Activated CD4-positive, alpha-beta T cell treated with anti-CD3 and anti-CD28 coated beads for 1 hour (primary cell): ENCODE data around the gene HESX1.

Experiments used
- DNase-seq: peaks from one replicate; pipeline ENCODE4 v3.0.0-alpha.2; 2020

The HESX1 gene

GRCh38 chr3:57199895-57200297, at the start of gene HESX1:
TSS of gene HESX1 (minus strand) at chr3:57199978. CDS start at chr3:57199918, 60 bp downstream.
- no peak for DNase-seq

DNA sequence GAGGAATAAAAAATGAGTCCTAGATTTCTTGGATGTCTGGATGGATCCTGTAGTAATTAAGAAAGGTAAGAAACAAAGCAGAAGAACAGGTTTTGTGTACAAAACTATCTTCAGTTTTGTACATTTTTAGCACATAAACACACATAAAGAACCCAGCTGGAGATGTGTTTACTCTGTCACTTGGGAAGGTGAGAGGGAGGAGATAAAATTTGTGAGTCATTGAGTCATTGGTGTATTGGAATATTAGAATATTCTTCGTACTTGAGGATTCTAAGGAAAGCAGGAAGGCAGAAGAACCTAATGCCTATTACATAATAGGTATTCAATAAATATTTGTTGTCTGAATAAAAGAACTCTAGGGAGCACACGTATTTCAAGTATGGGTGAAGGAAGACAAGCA, 45.2 kb upstream of the HESX1 start:
- DNase-seq = no peak

DNA sequence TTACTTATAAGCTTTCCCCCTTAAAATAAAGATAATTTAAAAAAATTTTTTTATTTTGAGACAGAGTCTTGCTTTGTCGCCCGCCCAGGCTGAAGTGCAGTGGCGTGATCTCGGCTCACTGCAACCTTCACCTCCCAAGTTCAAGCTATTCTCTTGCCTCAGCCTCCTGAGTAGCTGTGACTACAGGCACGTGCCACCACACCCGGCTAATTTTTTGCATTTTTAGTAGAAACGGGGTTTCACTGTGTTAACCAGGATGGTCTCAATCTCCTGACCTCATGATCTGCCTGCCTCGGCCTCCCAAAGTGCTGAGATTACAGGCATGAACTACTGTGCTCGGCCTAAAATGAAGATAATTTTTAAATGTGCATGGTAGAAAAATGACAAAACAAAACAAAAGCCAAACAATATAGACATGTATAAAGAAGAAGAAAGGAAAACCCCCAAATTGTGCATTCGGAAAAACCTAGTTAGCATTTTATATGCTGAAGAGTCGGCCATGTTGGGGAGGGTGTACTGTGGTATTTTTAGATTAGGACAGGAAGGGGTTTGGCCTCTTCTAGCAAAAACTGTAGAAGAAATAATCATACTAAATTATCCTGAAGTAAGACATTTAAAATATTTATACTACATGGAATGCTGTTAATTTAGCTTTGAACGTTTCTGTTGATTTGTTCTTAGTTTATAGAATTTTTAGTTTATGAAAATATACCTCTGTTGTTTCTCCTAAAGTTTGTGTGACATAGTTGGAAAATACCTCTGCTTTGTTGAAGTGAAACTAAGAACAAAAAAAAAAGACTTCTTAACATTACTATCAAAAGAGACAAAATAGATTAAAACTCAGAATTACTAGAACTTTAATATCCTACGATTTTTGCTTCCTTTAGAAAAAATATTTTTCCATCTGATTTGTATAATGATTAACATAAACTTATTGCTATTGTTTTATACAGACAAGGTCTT, 35.1 kb upstream of the HESX1 start:
- no peak for DNase-seq

GRCh38 chr3:57233799-57234198, 34.0 kb upstream of the HESX1 start:
- no peak for DNase-seq

- DNase-seq = no peak
These were observed 30.2 kb upstream of the HESX1 start for GRCh38 chr3:57230006-57230405.

GRCh38 chr3:57227930-57228751, 28.4 kb upstream of the HESX1 start:
- peak; percentile 13 for DNase-seq

GRCh38 chr3:57227204-57227929, 27.6 kb upstream of the HESX1 start, which contains the start of gene APPL1:
TSS of gene APPL1 (plus strand) at chr3:57227729. CDS start at chr3:57227884, 155 bp downstream.
- DNase-seq = peak; percentile 75

DNA sequence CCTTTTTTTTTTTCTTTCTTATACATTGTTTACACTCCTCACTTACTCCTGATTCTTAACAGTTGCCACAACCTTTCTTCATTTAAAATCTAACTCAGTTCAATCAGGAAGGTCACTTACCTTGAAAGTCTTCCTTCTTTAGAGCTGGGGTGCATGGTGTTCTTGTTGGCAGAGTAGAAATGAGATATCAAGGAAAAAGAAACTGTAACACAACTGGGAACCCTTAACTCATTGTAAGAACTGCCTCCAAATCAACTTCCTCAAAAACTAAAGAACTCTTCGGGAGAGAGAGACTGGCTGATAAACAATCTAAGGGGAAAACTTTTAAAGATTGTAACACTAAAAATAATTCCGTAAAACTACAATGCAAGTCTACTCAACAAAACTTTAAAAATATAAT, 26.4 kb upstream of the HESX1 start:
- no peak for DNase-seq

GRCh38 chr3:57224856-57225255, 25.1 kb upstream of the HESX1 start:
- DNase-seq = no peak

- DNase-seq = no peak
These were observed 22.1 kb upstream of the HESX1 start for GRCh38 chr3:57221883-57222282.

GRCh38 chr3:57206423-57206822, 6.6 kb upstream of the HESX1 start:
- DNase-seq = no peak

DNA sequence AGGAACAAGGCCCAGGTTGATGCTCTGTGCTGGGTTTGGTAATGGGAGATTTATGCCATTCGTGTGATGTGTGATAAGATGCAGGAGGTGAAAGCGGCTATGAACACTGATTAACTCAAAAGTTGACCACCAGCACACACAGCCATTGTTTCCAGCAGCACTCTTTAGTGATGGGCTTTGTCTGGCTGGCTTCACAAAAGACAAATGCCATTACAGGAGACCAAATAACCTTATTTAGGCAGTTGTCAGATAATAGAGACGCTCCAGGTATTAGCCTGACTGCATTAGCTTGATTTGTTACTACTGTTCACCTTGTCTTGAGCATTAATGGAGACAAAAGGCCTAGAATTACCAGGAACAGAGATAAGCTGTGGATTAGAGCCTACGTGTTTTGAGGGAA, 5.1 kb downstream of the HESX1 start:
- no peak for DNase-seq

- DNase-seq = no peak
These were observed 7.8 kb downstream of the HESX1 start for GRCh38 chr3:57192028-57192427.

GRCh38 chr3:57184526-57184925, 15.3 kb downstream of the HESX1 start:
- DNase-seq = no peak

DNA sequence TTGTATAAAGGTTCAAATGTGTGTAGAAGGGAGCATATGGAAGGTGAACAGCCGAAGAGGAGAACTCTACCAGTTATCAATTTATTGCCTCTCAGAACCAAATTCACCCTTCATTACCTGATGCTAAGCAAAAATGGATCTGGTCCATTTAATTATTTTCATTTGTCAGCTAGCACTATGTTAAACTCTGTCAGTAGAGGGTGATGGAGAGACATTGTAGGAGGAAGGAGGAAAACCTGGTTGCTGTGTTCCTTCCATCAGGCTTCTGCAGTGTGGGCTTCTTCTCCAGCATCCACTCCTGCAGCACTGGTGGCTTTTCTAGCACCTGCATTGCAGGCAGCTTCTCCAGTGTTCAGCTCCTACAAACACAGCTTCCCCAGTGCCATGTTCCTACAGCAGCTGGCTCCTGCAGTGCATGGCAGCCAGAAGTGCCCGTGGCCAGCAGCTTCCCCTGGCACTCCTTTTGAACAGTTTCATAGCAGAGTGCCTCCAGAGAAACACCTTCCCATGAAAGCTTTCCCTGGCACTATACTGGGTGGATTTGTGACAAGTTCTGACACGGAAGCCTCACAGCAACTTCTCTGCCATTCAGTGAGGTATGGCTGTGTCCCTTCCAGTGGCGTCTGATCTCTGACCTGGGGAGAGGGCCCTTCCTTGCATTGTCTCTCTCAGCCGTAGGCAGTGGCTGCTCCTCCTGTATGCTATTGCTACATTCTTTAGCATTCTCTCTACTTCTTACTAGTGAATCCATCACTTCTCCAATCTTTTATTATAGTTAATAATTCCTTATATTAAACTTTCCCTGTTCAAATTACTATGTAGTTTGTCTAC, 20.0 kb downstream of the HESX1 start:
- no peak for DNase-seq

GRCh38 chr3:57176045-57176444, 23.7 kb downstream of the HESX1 start:
- no peak for DNase-seq

DNA sequence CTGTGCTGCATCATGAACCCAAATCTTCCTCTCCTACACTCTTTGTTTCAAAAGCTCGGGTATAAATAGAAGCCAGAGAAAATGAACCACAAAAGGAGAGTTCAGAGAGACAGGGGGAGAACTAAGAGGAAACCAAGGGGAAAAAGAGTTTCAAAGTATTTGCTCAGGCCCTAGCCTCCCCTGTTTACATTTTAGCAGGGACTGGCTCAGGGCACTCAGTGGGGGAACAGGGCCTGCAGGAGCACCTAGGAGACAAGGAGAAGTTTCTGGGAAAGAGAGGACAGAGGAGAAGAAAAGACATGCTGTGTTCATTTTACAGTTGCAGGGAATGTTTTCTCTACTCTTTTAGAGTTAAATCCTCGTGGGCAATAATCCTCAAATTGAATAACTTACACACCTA, 26.1 kb downstream of the HESX1 start:
- no peak for DNase-seq

- no peak for DNase-seq
These were observed 28.8 kb downstream of the HESX1 start for GRCh38 chr3:57170946-57171345.

GRCh38 chr3:57169872-57170623, 29.7 kb downstream of the HESX1 start:
- DNase-seq = peak; percentile 26

DNA sequence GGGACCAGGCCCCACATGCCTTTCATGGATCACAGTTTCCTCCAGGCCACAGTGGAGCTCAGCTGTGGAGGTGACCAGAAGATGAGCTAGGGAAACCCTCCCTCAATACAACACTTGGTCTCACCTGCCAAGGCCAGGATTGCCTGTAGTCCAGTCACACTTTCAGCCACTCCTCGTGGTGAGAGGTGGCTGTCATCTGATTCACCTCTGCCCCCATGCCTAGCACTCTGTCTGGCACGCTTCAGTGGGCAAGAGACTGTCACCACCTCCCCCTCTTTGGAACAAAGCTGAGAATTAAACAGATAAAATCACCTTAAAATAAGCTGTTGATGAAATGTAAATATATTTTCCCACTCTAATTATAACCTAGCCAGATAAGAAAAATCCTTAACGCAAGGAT, 30.7 kb downstream of the HESX1 start:
- DNase-seq = no peak

- DNase-seq = no peak
These were observed 31.6 kb downstream of the HESX1 start for GRCh38 chr3:57168151-57168550.
